NB4 (cell line): ENCODE results near the gene OR2AE1.
"Not testable (repeated sequence)": the region's sequence is repeated elsewhere in the genome, so short reads cannot be mapped to it uniquely, and the experiment has no call there.

ENCODE experiments used
- DNase-seq: peaks from one replicate; pipeline ENCODE4 v3.0.0; 2010; ENCODE audit warnings: low read depth
- H3K4me3 ChIP-seq: one replicate; pipeline ENCODE4 v1.5.1; 2011; ENCODE audit warnings: mild to moderate bottlenecking, low read depth, low read length, moderate library complexity
- MYC ChIP-seq: IDR thresholded peaks from 2 replicates; pipeline ENCODE4 v1.6.1; 2011; ENCODE audit warnings: low read depth, low read length
- POLR2A ChIP-seq: IDR thresholded peaks from 2 replicates; pipeline ENCODE4 v1.6.1; 2011; ENCODE audit warnings: mild to moderate bottlenecking; ENCODE audit not compliant: insufficient read length; ENCODE audit errors: extremely low read depth
- TF ChIP-seq, protein P1 (sequence below): IDR thresholded peaks from 2 replicates; pipeline ENCODE4 v1.6.1; 2011; ENCODE audit warnings: low read depth, low read length
- TF ChIP-seq, protein P2 (sequence below): IDR thresholded peaks from one replicate; pipeline ENCODE4 v1.5.1; 2012; ENCODE audit warnings: low read depth, low read length

The OR2AE1 gene

DNA sequence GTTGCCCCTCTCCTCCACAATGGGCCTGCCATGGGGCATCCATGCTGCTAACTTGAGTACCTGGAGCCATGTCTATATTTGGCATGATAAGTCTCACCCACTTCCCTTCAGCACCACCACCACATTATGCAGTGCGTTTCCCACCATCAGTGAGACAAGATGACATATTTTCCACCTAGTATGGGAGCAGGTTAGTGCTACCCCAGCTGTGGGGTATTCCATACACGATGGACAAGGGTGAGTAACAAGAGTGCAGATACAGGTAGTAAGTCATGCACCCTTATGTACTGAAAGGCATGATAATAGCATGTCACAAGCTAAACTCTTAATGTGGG is 21.2 kb upstream of the OR2AE1 start:
- DNase-seq = no peak
- TF ChIP-seq, protein P1, sequence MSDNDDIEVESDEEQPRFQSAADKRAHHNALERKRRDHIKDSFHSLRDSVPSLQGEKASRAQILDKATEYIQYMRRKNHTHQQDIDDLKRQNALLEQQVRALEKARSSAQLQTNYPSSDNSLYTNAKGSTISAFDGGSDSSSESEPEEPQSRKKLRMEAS = no peak
- TF ChIP-seq, protein P2, sequence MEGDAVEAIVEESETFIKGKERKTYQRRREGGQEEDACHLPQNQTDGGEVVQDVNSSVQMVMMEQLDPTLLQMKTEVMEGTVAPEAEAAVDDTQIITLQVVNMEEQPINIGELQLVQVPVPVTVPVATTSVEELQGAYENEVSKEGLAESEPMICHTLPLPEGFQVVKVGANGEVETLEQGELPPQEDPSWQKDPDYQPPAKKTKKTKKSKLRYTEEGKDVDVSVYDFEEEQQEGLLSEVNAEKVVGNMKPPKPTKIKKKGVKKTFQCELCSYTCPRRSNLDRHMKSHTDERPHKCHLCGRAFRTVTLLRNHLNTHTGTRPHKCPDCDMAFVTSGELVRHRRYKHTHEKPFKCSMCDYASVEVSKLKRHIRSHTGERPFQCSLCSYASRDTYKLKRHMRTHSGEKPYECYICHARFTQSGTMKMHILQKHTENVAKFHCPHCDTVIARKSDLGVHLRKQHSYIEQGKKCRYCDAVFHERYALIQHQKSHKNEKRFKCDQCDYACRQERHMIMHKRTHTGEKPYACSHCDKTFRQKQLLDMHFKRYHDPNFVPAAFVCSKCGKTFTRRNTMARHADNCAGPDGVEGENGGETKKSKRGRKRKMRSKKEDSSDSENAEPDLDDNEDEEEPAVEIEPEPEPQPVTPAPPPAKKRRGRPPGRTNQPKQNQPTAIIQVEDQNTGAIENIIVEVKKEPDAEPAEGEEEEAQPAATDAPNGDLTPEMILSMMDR = no peak
- no peak for TF ChIP-seq MYC
- no peak for TF ChIP-seq POLR2A
- H3K4me3 ChIP-seq = no peak overlapping the region

DNA sequence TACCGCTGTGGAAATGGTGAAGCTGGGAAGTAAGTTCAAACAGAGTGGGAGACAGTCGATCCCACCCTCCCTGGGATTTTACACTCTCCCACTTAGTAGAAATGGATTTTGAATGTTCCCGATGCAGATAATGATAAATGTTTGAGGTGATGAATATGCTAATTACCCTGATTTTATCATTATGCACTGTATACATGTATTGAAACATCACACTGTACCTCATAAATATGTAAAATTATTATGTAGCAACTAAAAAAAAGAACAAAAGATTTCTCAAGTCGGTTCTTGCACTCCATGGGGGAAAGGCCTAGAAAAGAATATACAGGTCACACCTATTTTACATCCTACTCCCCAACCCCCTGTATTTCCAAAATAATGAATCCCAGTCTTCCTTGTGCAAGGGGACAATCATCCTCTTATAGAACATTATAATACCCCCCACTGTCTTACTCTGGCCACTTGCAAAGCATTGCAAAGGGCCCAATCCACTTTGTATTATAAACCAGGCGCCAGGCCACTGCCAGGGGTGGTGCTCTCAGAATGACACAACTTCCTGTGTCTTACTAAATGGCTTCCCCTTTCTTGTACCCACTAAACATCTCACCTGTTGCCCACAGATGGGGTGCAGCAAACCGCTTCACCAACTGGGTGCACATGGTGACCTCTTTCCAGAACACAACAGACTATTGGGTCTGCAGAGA is 20.6 kb upstream of the OR2AE1 start:
- H3K4me3 ChIP-seq = no peak overlapping the region
- TF ChIP-seq, protein P1 = no peak
- no peak for TF ChIP-seq MYC
- TF ChIP-seq, protein P2 = no peak
- no peak for TF ChIP-seq POLR2A
- DNase-seq = peak; percentile 40

GRCh38 chr7:99894738-99895137 is 17.9 kb upstream of the OR2AE1 start:
- no peak for DNase-seq
- TF ChIP-seq, protein P2 = no peak
- TF ChIP-seq MYC = no peak
- TF ChIP-seq POLR2A = no peak
- TF ChIP-seq, protein P1 = no peak
- H3K4me3 ChIP-seq = no peak overlapping the region

DNA sequence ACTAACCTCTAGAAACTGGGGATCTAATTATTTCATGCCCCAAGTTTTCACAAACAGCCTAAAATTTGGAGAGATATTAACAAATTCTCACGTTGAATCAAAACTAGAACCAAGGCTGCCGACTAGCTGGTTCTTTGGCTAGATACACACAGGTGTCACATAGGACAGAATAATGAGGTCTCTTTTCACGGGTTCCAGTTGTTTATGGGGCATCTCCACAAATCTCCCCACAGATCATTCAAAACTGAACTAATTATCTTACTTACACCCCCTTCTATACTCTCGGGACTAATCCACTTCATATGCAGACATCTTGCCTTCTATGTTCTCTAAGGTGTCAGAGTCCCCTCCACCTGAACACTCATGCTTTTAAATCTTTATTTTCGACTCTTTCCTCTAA is 16.4 kb upstream of the OR2AE1 start:
- TF ChIP-seq, protein P1 = no peak
- no peak for DNase-seq
- H3K4me3 ChIP-seq = no peak overlapping the region

DNA sequence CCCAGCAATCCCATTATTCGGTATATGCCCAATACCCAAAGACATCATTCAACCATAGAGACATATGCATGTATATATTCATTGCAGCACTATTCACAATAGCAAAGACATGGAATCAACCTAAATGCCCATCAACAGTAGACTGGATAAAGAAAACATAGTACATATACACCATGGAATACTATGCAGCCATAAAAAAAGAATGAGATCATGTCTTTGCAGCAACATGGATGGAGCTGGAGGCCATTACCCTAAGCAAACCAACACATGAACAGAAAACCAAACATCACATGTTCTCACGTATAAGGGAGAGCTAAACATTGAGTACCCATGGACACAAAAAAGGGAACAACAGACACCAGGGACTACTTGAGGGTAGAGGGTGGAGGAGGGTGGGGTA is 13.5 kb upstream of the OR2AE1 start:
- H3K4me3 ChIP-seq, DNase-seq: not testable (repeated sequence)

DNA sequence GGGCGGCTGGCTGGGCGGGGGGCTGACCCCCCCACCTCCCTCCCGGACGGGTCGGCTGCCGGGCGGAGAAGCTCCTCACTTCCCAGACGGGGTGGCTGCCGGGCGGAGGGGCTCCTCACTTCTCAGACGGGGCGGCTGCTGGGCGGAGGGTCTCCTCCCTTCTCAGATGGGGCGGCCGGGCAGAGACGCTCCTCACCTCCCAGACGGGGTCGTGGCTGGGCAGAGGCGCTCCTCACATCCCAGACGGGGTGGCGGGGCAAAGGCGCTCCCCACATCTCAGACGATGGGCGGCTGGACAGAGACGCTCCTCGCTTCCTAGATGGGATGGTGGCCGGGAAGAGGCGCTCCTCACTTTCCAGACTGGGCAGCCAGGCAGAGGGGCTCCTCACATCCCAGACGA is 11.5 kb upstream of the OR2AE1 start:
- H3K4me3 ChIP-seq, DNase-seq: not testable (repeated sequence)

GRCh38 chr7:99881370-99881769 is 4.5 kb upstream of the OR2AE1 start:
- no peak overlapping the region for H3K4me3 ChIP-seq
- TF ChIP-seq, protein P1 = no peak
- TF ChIP-seq POLR2A (no peak), MYC (no peak)
- TF ChIP-seq, protein P2 = no peak
- no peak for DNase-seq
